Adrenal gland (tissue), 5 donors: Measurements from ENCODE around the gene EPB41L2.

ENCODE experiments used
- CTCF ChIP-seq, 6 experiments: fragments of 450-650 bp in 4 of 6; fragments of 200-600 bp in 2 of 6; sonication (generic) in 1 of 6; IDR thresholded peaks; 1 replicate in 5 of 6; 2 replicates in 1 of 6; pipeline versions ENCODE4 v1.5.1 to v1.8.0; 2016 to 2021; ENCODE audit warnings: antibody characterized with exemption in 6 of 6, mild to moderate bottlenecking in 2 of 6, moderate library complexity in 1 of 6
- POLR2A ChIP-seq, 2 donors: fragments of 450-650 bp; IDR thresholded peaks; one replicate each; pipeline ENCODE4 v1.6.1; 2017; ENCODE audit warnings: antibody characterized with exemption in 2 of 2, mild to moderate bottlenecking in 2 of 2, moderate library complexity in 1 of 2
- donor health status: DM: no; HTN: no; CAD: no.

- TF ChIP-seq CTCF (IDR thresholded peaks at IDR 0.05) (no peak), POLR2A (IDR thresholded peaks at IDR 0.05) (no peak)
These were observed 176.1 kb downstream of the EPB41L2 start for GRCh38 chr6:130886966-130887365.
